SU-DHL-6 (cell line): ENCODE measurements around the gene GAN.

Source experiments
- H2AFZ ChIP-seq: fragments of 200-600 bp; sonication (generic); 2 replicates; pipeline ENCODE4 v1.6.1; 2014; ENCODE audit warnings: low read depth, mild to moderate bottlenecking, moderate library complexity, mixed read lengths, antibody characterized with exemption, low read length; ENCODE audit not compliant: severe bottlenecking
- H3F3A ChIP-seq: fragments of 200-600 bp; shearing (Covaris generic); 2 replicates; pipeline ENCODE4 v1.6.0; 2016; ENCODE audit warnings: antibody characterized with exemption, mild to moderate bottlenecking; ENCODE audit not compliant: insufficient read depth
- H3K27ac ChIP-seq: fragments of 200-600 bp; sonication (generic); 2 replicates; pipeline ENCODE4 v1.5.1; 2016; ENCODE audit warnings: low read depth, mild to moderate bottlenecking, low read length, moderate library complexity, mixed read lengths
- H3K27me3 ChIP-seq: fragments of 200-600 bp; sonication (generic), shearing (Covaris generic); 2 replicates; pipeline ENCODE4 v1.6.0; 2014; ENCODE audit warnings: mild to moderate bottlenecking, low read length
- H3K36me3 ChIP-seq: fragments of 200-600 bp; sonication (generic); 2 replicates; pipeline ENCODE4 v1.6.1; 2014; ENCODE audit warnings: mild to moderate bottlenecking, low read length, mixed read lengths
- H3K4me2 ChIP-seq: fragments of 300-600, 200-600 bp; shearing (Covaris generic), sonication (generic); 2 replicates; pipeline ENCODE4 v1.6.0; 2014; ENCODE audit warnings: low read length, low read depth, mild to moderate bottlenecking; ENCODE audit not compliant: poor library complexity, severe bottlenecking
- H3K4me3 ChIP-seq: fragments of 200-600 bp; sonication (generic); 2 replicates; pipeline ENCODE4 v1.5.1; 2014; ENCODE audit warnings: antibody characterized with exemption, low read length, mild to moderate bottlenecking, mixed read lengths; ENCODE audit not compliant: insufficient read depth, poor library complexity, severe bottlenecking
- H3K79me2 ChIP-seq: fragments of 200-600 bp; sonication (generic); 2 replicates; pipeline ENCODE4 v1.6.1; 2014; ENCODE audit warnings: mild to moderate bottlenecking, low read length, moderate library complexity; ENCODE audit not compliant: insufficient read depth
- H3K9ac ChIP-seq: fragments of 200-600 bp; sonication (generic); 2 replicates; pipeline ENCODE4 v1.7.0; 2014; ENCODE audit warnings: mild to moderate bottlenecking, low read length
- H3K9me2 ChIP-seq: fragments of 200-600 bp; sonication (generic); replicated peaks from 2 replicates; pipeline ENCODE4 v1.6.1; 2014; ENCODE audit warnings: low read length; ENCODE audit not compliant: insufficient read depth
- H3K9me3 ChIP-seq: fragments of 200-600 bp; sonication (generic); 2 replicates; pipeline ENCODE4 v1.6.1; 2014; ENCODE audit warnings: low read length, mixed read lengths; ENCODE audit not compliant: insufficient read depth
- H4K20me1 ChIP-seq: fragments of 200-600 bp; sonication (generic); 2 replicates; pipeline ENCODE4 v1.6.1; 2014; ENCODE audit warnings: low read depth, mild to moderate bottlenecking, antibody characterized with exemption, low read length, moderate library complexity, mixed read lengths
- EZH2phosphoT487 ChIP-seq: fragments of 200-600 bp; sonication (generic), shearing (Covaris generic); conservative IDR thresholded peaks from 2 replicates; pipeline ENCODE4 v1.6.1; 2018; ENCODE audit warnings: mild to moderate bottlenecking, antibody characterized with exemption, low read length, moderate library complexity, mixed read lengths
- TF ChIP-seq, protein P1 (sequence below): fragments of 200-600 bp; sonication (generic); IDR thresholded peaks from one replicate; pipeline ENCODE4 v1.5.1; 2017; ENCODE audit warnings: antibody characterized with exemption, mild to moderate bottlenecking, low read length, moderate library complexity; ENCODE audit not compliant: insufficient read depth, poor library complexity, severe bottlenecking

GAN gene

DNA sequence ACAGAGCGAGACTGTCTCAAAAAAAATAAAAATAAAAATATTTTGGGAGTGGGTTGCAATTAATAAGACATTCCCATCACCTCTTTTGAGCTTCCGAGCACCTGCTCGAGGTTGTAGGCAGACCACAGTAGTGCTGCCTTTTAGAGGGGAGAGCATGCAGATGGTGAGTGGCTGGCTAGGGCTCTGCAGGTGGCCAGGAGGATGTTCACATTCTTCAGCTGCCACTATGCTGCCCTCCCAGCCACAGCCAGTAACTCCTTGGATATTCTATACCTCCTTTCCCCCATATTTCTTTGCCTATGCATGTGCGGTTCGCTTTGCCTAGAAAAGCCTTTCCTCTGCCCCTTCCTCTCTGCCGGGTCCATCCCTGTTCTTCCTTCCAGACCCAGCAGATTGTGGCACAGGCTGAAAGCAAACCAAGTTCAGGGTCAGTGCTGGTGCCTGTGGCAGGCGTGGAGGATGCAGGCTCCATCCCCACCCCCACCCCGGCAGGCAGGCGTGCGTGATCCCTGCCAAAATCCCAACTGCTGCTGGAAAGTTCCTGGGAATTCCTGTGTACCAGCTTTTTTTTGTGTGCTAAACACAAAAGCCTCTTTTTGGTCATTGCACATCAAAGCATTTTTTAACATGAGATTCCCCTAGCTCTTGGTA, 96.0 kb downstream of the GAN start:
- Histone ChIP-seq H3K9me2 (no peaks in the 10 kb centered on the region), H4K20me1 (no peaks in the 10 kb centered on the region), H3K27me3 (no peaks in the 10 kb centered on the region), H3K4me2 (no peak overlapping the region), H3K9me3 (no peaks in the 10 kb centered on the region), H3K4me3 (no peak overlapping the region), H3K9ac (no peak overlapping the region), H3F3A (no peaks in the 10 kb centered on the region), H3K79me2 (no peaks in the 10 kb centered on the region), H3K36me3 (no peaks in the 10 kb centered on the region), H2AFZ (no peak overlapping the region), H3K27ac (no peak overlapping the region)
- no peak for TF ChIP-seq EZH2phosphoT487
- TF ChIP-seq, protein P1, sequence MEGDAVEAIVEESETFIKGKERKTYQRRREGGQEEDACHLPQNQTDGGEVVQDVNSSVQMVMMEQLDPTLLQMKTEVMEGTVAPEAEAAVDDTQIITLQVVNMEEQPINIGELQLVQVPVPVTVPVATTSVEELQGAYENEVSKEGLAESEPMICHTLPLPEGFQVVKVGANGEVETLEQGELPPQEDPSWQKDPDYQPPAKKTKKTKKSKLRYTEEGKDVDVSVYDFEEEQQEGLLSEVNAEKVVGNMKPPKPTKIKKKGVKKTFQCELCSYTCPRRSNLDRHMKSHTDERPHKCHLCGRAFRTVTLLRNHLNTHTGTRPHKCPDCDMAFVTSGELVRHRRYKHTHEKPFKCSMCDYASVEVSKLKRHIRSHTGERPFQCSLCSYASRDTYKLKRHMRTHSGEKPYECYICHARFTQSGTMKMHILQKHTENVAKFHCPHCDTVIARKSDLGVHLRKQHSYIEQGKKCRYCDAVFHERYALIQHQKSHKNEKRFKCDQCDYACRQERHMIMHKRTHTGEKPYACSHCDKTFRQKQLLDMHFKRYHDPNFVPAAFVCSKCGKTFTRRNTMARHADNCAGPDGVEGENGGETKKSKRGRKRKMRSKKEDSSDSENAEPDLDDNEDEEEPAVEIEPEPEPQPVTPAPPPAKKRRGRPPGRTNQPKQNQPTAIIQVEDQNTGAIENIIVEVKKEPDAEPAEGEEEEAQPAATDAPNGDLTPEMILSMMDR: no peak

DNA sequence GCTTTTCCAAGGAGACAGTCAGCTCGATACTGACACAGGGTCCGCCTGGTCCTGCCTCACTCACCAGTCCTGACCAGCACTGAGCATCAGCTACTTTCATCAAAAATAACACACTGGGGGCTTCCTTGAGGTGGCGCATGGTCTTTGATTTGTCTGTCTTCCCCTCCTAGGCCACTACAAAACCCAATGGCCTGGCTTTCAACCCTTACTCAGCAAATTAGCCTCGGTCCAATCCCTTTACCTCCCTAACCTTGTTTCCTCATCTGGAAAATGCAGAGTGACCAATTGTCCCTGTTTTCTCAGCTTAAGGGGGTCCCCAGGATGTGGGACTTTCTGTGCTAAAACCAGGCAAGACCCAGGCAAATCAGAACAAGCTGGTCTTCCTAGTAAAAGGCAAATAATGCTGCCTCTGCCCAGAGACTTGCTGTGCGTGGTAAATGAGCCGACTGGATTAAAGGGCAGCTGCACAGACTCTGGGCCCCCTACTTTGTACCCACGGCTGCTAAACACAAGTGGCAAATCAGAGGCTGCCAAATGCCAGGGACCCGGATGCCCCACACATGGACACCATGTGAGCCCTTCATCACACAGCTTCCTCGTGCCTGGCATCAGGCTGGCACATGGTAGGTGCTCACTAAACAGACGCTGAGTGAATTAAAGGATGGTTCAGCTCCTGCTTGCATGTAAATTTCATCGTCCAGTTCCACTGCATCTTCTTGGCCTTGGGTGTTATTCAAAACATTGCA, 98.7 kb downstream of the GAN start:
- H3K27ac ChIP-seq: no peak overlapping the region
- TF ChIP-seq EZH2phosphoT487: no peak
- TF ChIP-seq, protein P1: no peak
- no peak overlapping the region for H3K4me3 ChIP-seq
- no peaks in the 10 kb centered on the region for H3F3A ChIP-seq
- H4K20me1 ChIP-seq: no peaks in the 10 kb centered on the region
- no peak overlapping the region for H3K4me2 ChIP-seq
- H2AFZ ChIP-seq: no peak overlapping the region
- no peaks in the 10 kb centered on the region for H3K36me3 ChIP-seq
- no peak overlapping the region for H3K9ac ChIP-seq
- no peaks in the 10 kb centered on the region for H3K9me3 ChIP-seq
- H3K27me3 ChIP-seq: no peaks in the 10 kb centered on the region
- H3K79me2 ChIP-seq: no peaks in the 10 kb centered on the region
- no peaks in the 10 kb centered on the region for H3K9me2 ChIP-seq

DNA sequence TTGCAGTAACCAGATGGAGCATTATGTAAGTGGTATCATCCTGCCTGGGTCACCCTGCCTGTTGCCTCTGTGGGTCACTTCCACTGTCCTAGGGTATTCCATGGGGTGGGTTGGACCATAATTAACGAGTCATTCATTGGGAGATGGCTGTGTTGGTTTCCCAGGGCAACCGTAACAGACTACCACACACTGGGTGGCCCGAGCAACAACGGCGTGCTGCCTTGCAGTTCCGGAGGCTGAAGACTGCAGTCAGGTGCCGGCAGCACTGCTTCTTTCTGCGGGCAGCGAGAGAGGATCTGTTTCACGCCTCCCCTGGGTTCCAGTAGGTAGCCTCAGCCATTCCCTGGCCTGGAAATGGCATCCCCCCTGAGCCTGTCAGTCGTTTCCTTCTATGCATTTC, 101.0 kb downstream of the GAN start:
- no peaks in the 10 kb centered on the region for H3F3A ChIP-seq
- no peaks in the 10 kb centered on the region for H3K27me3 ChIP-seq
- no peak overlapping the region for H3K9ac ChIP-seq
- H2AFZ ChIP-seq: no peak overlapping the region
- no peak overlapping the region for H3K4me3 ChIP-seq
- no peaks in the 10 kb centered on the region for H3K9me3 ChIP-seq
- TF ChIP-seq, protein P1: no peak
- no peak for TF ChIP-seq EZH2phosphoT487
- H3K9me2 ChIP-seq: no peaks in the 10 kb centered on the region
- no peaks in the 10 kb centered on the region for H4K20me1 ChIP-seq
- H3K36me3 ChIP-seq: no peaks in the 10 kb centered on the region
- no peak overlapping the region for H3K4me2 ChIP-seq
- H3K27ac ChIP-seq: no peak overlapping the region
- no peaks in the 10 kb centered on the region for H3K79me2 ChIP-seq
